GM13976 (cell line): ENCODE data around the gene CYP26A1.

Experiments
- DNase-seq: peaks from one replicate; pipeline ENCODE4 v3.0.0; 2012; ENCODE audit warnings: low spot score
- in situ Hi-C: fragments of 300-500 bp; cut with MboI; formaldehyde crosslinking; loops from one replicate; pipeline ENCODE4 v1.12.0; 2022; ENCODE audit warnings: low sequenced_read_pairs, mixed read lengths, inconsistent platforms; ENCODE audit not compliant: unreplicated experiment
- TF ChIP-seq, protein P1 (sequence below): IDR thresholded peaks from 2 replicates; pipeline ENCODE4 v1.5.1; 2012; ENCODE audit warnings: borderline replicate concordance, mild to moderate bottlenecking; ENCODE audit not compliant: insufficient read depth; ENCODE audit errors: extremely low read depth, missing control alignments, control extremely low read depth

Gene CYP26A1

GRCh38 chr10:93063977-93064660, 9.6 kb upstream of the CYP26A1 start:
- no peak for DNase-seq
- in situ Hi-C loops = no loop called here
- TF ChIP-seq, protein P1, sequence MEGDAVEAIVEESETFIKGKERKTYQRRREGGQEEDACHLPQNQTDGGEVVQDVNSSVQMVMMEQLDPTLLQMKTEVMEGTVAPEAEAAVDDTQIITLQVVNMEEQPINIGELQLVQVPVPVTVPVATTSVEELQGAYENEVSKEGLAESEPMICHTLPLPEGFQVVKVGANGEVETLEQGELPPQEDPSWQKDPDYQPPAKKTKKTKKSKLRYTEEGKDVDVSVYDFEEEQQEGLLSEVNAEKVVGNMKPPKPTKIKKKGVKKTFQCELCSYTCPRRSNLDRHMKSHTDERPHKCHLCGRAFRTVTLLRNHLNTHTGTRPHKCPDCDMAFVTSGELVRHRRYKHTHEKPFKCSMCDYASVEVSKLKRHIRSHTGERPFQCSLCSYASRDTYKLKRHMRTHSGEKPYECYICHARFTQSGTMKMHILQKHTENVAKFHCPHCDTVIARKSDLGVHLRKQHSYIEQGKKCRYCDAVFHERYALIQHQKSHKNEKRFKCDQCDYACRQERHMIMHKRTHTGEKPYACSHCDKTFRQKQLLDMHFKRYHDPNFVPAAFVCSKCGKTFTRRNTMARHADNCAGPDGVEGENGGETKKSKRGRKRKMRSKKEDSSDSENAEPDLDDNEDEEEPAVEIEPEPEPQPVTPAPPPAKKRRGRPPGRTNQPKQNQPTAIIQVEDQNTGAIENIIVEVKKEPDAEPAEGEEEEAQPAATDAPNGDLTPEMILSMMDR = no peak

GRCh38 chr10:93064874-93065660, 8.6 kb upstream of the CYP26A1 start:
- TF ChIP-seq, protein P1 = no peak
- in situ Hi-C loops = no loop called here
- no peak for DNase-seq

DNA sequence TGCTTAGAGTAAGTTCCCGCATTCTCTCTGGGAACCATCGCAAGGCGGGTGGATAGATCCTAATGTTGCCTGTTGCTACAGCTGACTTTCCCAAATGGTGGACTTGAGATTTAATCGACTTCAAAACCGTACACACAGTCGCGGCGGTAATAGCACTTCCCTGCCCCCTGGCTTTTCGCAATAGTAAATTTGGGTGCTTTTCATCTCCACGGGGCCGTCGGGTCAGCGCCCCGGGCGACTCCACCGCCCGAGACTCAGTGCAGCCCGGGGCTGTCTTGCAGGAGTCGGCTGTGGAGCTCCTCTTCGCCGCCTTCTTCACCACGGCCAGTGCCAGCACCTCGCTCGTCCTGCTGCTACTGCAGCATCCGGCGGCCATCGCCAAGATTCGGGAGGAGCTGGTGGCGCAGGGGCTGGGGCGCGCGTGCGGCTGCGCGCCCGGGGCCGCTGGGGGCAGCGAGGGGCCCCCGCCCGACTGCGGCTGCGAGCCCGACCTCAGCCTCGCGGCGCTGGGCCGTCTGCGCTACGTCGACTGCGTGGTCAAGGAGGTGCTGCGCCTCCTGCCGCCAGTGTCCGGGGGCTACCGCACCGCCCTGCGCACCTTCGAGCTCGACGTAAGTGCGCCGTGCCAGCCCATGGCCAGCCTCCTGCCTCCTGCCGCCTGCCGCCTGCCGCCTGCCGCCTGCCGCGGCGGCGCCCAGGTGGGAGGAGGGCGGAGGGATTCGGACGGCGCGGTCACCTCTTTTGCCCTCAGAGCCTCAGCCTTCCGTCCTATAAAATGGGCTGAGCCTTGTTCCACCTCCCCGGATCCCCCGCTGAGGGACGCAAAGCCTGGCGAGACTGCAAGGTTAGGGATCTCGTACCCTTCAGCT, 7.8 kb upstream of the CYP26A1 start:
- TF ChIP-seq, protein P1 = no peak
- in situ Hi-C loops = no loop called here
- DNase-seq = peak; percentile 35

- in situ Hi-C loops = no loop called here
- TF ChIP-seq, protein P1 = no peak
- no peak for DNase-seq
These were observed 7.2 kb upstream of the CYP26A1 start for GRCh38 chr10:93066544-93066913.

DNA sequence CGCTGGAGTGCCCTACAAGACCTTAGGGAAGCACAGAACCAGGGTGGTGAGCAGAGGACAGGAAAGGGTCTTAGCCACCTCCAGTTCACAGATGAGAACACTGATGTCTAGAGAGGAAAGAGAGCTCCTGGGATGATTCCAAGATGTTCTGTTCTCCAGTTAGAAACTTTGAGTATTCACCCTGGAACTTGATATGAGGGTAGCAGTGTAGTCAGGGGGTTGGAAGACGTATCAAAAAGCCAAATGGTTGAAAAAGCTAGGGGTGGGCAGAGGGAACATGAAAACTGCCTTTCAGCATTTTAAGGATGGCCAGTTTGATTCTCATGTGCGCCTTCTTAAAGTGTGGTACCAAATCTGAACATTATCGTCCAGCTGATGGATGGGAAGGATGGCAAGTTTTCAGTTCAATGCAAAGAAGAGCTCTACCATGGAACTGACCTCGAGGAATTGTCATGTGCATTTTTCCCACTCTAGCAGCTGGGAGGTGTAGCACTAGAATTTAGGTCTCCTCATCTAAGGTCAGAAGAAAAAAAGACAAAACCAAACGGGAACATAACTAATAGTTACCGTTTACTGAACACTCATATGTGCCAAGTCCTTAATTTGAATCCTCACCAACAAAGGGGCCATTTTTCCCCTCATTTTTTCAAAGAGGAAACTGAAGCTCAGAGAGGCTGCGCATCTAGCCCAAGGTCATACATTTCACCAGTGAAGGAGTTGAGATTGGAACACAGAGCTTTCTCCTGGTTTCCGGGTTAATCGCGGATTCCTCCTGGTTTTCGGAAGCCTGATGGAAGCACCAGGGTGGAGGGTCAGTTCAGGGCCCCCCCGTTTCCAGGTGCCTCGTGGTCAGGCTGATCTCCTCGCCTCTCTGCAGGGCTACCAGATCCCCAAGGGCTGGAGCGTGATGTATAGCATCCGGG, 6.0 kb upstream of the CYP26A1 start:
- in situ Hi-C loops = no loop called here
- DNase-seq = peak; percentile 24
- TF ChIP-seq, protein P1 = no peak
